Neural cell (in vitro differentiated cells): ENCODE data around the gene NTRK2. TPM values are rescaled to one million over a fixed set of nuclear protein-coding genes. Genes with fewer than 3 reads are reported as not detected.

Source experiments
- H2AFZ ChIP-seq: fragments of 200-600, 300-800 bp; sonication (generic), shearing (Covaris generic); 2 replicates; pipeline ENCODE4 v1.6.0; 2014; ENCODE audit warnings: low read depth, mild to moderate bottlenecking, antibody characterized with exemption, low read length, moderate library complexity
- H3F3A ChIP-seq: fragments of 200-600 bp; shearing (Covaris generic); 2 replicates; pipeline ENCODE4 v1.6.1; 2016; ENCODE audit warnings: mild to moderate bottlenecking, moderate library complexity, mixed read lengths, antibody characterized with exemption, low read length; ENCODE audit not compliant: insufficient read depth, poor library complexity, severe bottlenecking
- H3K27ac ChIP-seq: fragments of 200-600, 300-800 bp; sonication (generic), shearing (Covaris generic); 2 replicates; pipeline ENCODE4 v1.5.1; 2014; ENCODE audit warnings: mild to moderate bottlenecking, low read length, moderate library complexity
- H3K27me3 ChIP-seq: fragments of 300-800, 200-600 bp; sonication (generic), shearing (Covaris generic); 2 replicates; pipeline ENCODE4 v1.6.0; 2014; ENCODE audit warnings: mild to moderate bottlenecking, low read depth, low read length, moderate library complexity; ENCODE audit not compliant: insufficient read depth
- H3K36me3 ChIP-seq: fragments of 300-800, 200-600 bp; sonication (generic), shearing (Covaris generic); 2 replicates; pipeline ENCODE4 v1.5.1; 2014; ENCODE audit warnings: mild to moderate bottlenecking, antibody characterized with exemption, low read length, moderate library complexity; ENCODE audit not compliant: insufficient read depth
- H3K4me2 ChIP-seq: fragments of 300-800, 200-600 bp; sonication (generic), shearing (Covaris generic); 2 replicates; pipeline ENCODE4 v1.6.0; 2014; ENCODE audit warnings: mild to moderate bottlenecking, low read length
- H3K4me3 ChIP-seq: fragments of 300-800, 200-600 bp; sonication (generic), shearing (Covaris generic); 2 replicates; pipeline ENCODE4 v1.5.1; 2014; ENCODE audit warnings: mild to moderate bottlenecking, low read length, moderate library complexity
- H3K79me2 ChIP-seq: fragments of 200-600 bp; shearing (Covaris generic); replicated peaks from 2 replicates; pipeline ENCODE4 v1.6.0; 2014; ENCODE audit warnings: mild to moderate bottlenecking, low read length, moderate library complexity; ENCODE audit not compliant: insufficient read depth
- H3K9ac ChIP-seq: fragments of 300-800, 200-600 bp; sonication (generic), shearing (Covaris generic); 2 replicates; pipeline ENCODE4 v1.6.1; 2016; ENCODE audit warnings: mild to moderate bottlenecking, low read length, mixed read lengths
- H3K9me2 ChIP-seq: fragments of 200-600 bp; shearing (Covaris generic); 2 replicates; pipeline ENCODE4 v1.6.1; 2016; ENCODE audit warnings: mild to moderate bottlenecking, low read length, mixed read lengths; ENCODE audit not compliant: insufficient read depth
- H3K9me3 ChIP-seq: fragments of 200-600, 300-800 bp; sonication (generic), shearing (Covaris generic); 2 replicates; pipeline ENCODE4 v1.6.1; 2016; ENCODE audit warnings: mild to moderate bottlenecking, mixed run types, low read length, moderate library complexity, mixed read lengths
- H4K20me1 ChIP-seq: fragments of 200-600 bp; shearing (Covaris generic); 2 replicates; pipeline ENCODE4 v1.6.1; 2016; ENCODE audit warnings: mild to moderate bottlenecking, mixed run types; ENCODE audit not compliant: insufficient read depth
- CTCF ChIP-seq: fragments of 450-650 bp; IDR thresholded peaks from 2 replicates; pipeline ENCODE4 v1.5.1; 2014; ENCODE audit warnings: antibody characterized with exemption, mild to moderate bottlenecking, moderate library complexity; ENCODE audit not compliant: poor library complexity, severe bottlenecking
- EP300 ChIP-seq: fragments of 450-650 bp; conservative IDR thresholded peaks from 2 replicates; pipeline ENCODE4 v1.6.1; 2014; ENCODE audit warnings: antibody characterized with exemption, mild to moderate bottlenecking, moderate library complexity; ENCODE audit not compliant: poor library complexity, severe bottlenecking
- POLR2AphosphoS5 ChIP-seq: IDR thresholded peaks from 2 replicates; pipeline ENCODE4 v1.6.1; 2012
- REST ChIP-seq: IDR thresholded peaks from 2 replicates; pipeline ENCODE4 v1.6.1; 2012; ENCODE audit warnings: borderline replicate concordance
- SMC3 ChIP-seq: fragments of 450-650 bp; conservative IDR thresholded peaks from 2 replicates; pipeline ENCODE4 v1.6.1; 2014; ENCODE audit warnings: antibody characterized with exemption, mild to moderate bottlenecking, moderate library complexity; ENCODE audit not compliant: poor library complexity
- TAF1 ChIP-seq: IDR thresholded peaks from 2 replicates; pipeline ENCODE4 v1.6.1; 2012; ENCODE audit warnings: low read depth
- polyA plus RNA-seq: library from polyadenylated mRNA; depleted of rRNA; stranded (reverse); fragments of >200 nt; gene quantifications from 2 replicates; pipeline ENCODE4 v1.2.3, GENCODE V29; 2014

The NTRK2 gene
- polyA plus RNA-seq, 1 donor from 2014 or later: 14.2 TPM

- Histone ChIP-seq H3K9ac (no peak overlapping the region), H2AFZ (no peak overlapping the region), H3F3A (no peaks in the 10 kb centered on the region), H3K4me2 (no peak overlapping the region), H3K27ac (no peak overlapping the region), H3K79me2 (no peaks in the 10 kb centered on the region), H3K4me3 (no peak overlapping the region), H3K9me2 (no peaks in the 10 kb centered on the region), H4K20me1 (no peaks in the 10 kb centered on the region), H3K27me3 (no peaks in the 10 kb centered on the region), H3K9me3 (no peaks in the 10 kb centered on the region), H3K36me3 (no peaks in the 10 kb centered on the region)
- TF ChIP-seq EP300: no peak
- TF ChIP-seq SMC3: no peak
- no peak for TF ChIP-seq REST
- no peak for TF ChIP-seq CTCF
- TF ChIP-seq TAF1: no peak
Measured at GRCh38 chr9:85042981-85043647, 373.6 kb downstream of the NTRK2 start.

GRCh38 chr9:85045271-85045670 lies 375.7 kb downstream of the NTRK2 start:
- TF ChIP-seq POLR2AphosphoS5 (no peak), REST (no peak), TAF1 (no peak), EP300 (no peak)
- Histone ChIP-seq H3K79me2 (no peaks in the 10 kb centered on the region), H3F3A (no peaks in the 10 kb centered on the region), H3K36me3 (no peaks in the 10 kb centered on the region), H3K9me2 (no peaks in the 10 kb centered on the region), H3K27me3 (no peaks in the 10 kb centered on the region), H3K4me3 (no peak overlapping the region), H4K20me1 (no peaks in the 10 kb centered on the region), H3K9me3 (no peaks in the 10 kb centered on the region), H2AFZ (no peak overlapping the region), H3K27ac (no peak overlapping the region), H3K4me2 (no peak overlapping the region), H3K9ac (no peak overlapping the region)
